ENCODE measurements around the gene KCNH2. TPM values are rescaled to one million over a fixed set of nuclear protein-coding genes. Genes with fewer than 3 reads are reported as not detected.

KCNH2 gene
- total RNA-seq, 2 donors from 2014 or later: 0.22 TPM; not detected in 1

- H3K4me3 Mint-ChIP-seq: peak overlapping the region; percentile 11
- no peaks in the 10 kb centered on the region for H3K36me3 Mint-ChIP-seq
- H3K27me3 Mint-ChIP-seq: peaks cover 42 to 46% of the 10 kb centered on the region in 2 donors
- no peak overlapping the region for H3K27ac Mint-ChIP-seq
- no peak for ATAC-seq
- DNase-seq (ENCODE audit: low spot score): no peak
- H3K4me1 Mint-ChIP-seq (ENCODE audit: low read depth in 2 of 2): peaks cover 0 to 10% of the 10 kb centered on the region in 2 donors
- H3K9me3 Mint-ChIP-seq: no peaks in the 10 kb centered on the region
These were observed 18.1 kb downstream of the KCNH2 start for GRCh38 chr7:150959739-150960734.

GRCh38 chr7:150959081-150959480, 19.0 kb downstream of the KCNH2 start:
- Mint-ChIP-seq H3K27ac (no peak overlapping the region), H3K4me1 (ENCODE audit: low read depth in 2 of 2) (peaks cover 0 to 10% of the 10 kb centered on the region in 2 donors), H3K9me3 (no peaks in the 10 kb centered on the region), H3K27me3 (peaks cover 39 to 46% of the 10 kb centered on the region in 2 donors), H3K4me3 (peak overlapping the region; percentile 30), H3K36me3 (no peaks in the 10 kb centered on the region)
- DNase-seq (ENCODE audit: low spot score): no peak
- no peak for ATAC-seq

- Mint-ChIP-seq H3K27ac (no peak overlapping the region), H3K4me3 (peak overlapping the region; percentile 30), H3K27me3 (peaks cover 39 to 46% of the 10 kb centered on the region in 2 donors), H3K4me1 (ENCODE audit: low read depth in 2 of 2) (peaks cover 0 to 10% of the 10 kb centered on the region in 2 donors), H3K36me3 (no peaks in the 10 kb centered on the region), H3K9me3 (no peaks in the 10 kb centered on the region)
- ATAC-seq: no peak
- DNase-seq (ENCODE audit: low spot score): no peak
These were observed 19.5 kb downstream of the KCNH2 start for GRCh38 chr7:150958597-150958996.

- ATAC-seq: no peak
- H3K27ac Mint-ChIP-seq: no peak overlapping the region
These were observed 20.0 kb downstream of the KCNH2 start for GRCh38 chr7:150958062-150958552.

GRCh38 chr7:150957133-150958020, 20.7 kb downstream of the KCNH2 start:
- Mint-ChIP-seq H3K4me1 (ENCODE audit: low read depth in 2 of 2) (peaks cover 0 to 4% of the 10 kb centered on the region in 2 donors), H3K4me3 (peak overlapping the region; percentile 48), H3K27ac (no peak overlapping the region), H3K27me3 (peaks cover 33 to 43% of the 10 kb centered on the region in 2 donors), H3K36me3 (no peaks in the 10 kb centered on the region), H3K9me3 (no peaks in the 10 kb centered on the region)
- no peak for DNase-seq (ENCODE audit: low spot score)
- ATAC-seq: no peak

More at GRCh38 chr7:150958062-150958552, 20.0 kb downstream of the KCNH2 start:
- Mint-ChIP-seq H3K9me3 (no peaks in the 10 kb centered on the region), H3K4me3 (no peak overlapping the region), H3K36me3 (no peaks in the 10 kb centered on the region), H3K4me1 (ENCODE audit: low read depth in 2 of 2) (peaks cover 0 to 8% of the 10 kb centered on the region in 2 donors), H3K27me3 (peaks cover 37 to 46% of the 10 kb centered on the region in 2 donors)
- DNase-seq (ENCODE audit: low spot score): no peak

- ATAC-seq (no peak), DNase-seq (ENCODE audit: low spot score) (no peak)
- no peak overlapping the region for H3K4me3 Mint-ChIP-seq
- H3K27ac Mint-ChIP-seq: no peak overlapping the region
- peaks cover 0 to 3% of the 10 kb centered on the region in 2 donors for H3K4me1 Mint-ChIP-seq (ENCODE audit: low read depth in 2 of 2)
- no peaks in the 10 kb centered on the region for H3K9me3 Mint-ChIP-seq
- no peaks in the 10 kb centered on the region for H3K36me3 Mint-ChIP-seq
- H3K27me3 Mint-ChIP-seq: peaks cover 31 to 39% of the 10 kb centered on the region in 2 donors
These were observed 21.6 kb downstream of the KCNH2 start for GRCh38 chr7:150956395-150957132.

GRCh38 chr7:150955519-150956394, 22.4 kb downstream of the KCNH2 start:
- Mint-ChIP-seq H3K27me3 (peaks cover 31 to 37% of the 10 kb centered on the region in 2 donors), H3K27ac (no peak overlapping the region), H3K36me3 (no peaks in the 10 kb centered on the region), H3K9me3 (no peaks in the 10 kb centered on the region), H3K4me3 (peak overlapping the region; percentile 26), H3K4me1 (ENCODE audit: low read depth in 2 of 2) (peaks cover 0 to 3% of the 10 kb centered on the region in 2 donors)
- no peak for ATAC-seq
- DNase-seq (ENCODE audit: low spot score): no peak

- Mint-ChIP-seq H3K27me3 (peaks cover 27 to 30% of the 10 kb centered on the region in 2 donors), H3K27ac (no peak overlapping the region), H3K4me3 (no peak overlapping the region), H3K9me3 (no peaks in the 10 kb centered on the region), H3K36me3 (no peaks in the 10 kb centered on the region), H3K4me1 (ENCODE audit: low read depth in 2 of 2) (peaks cover 0 to 3% of the 10 kb centered on the region in 2 donors)
- no peak for ATAC-seq
- DNase-seq (ENCODE audit: low spot score): no peak
These were observed 23.1 kb downstream of the KCNH2 start for GRCh38 chr7:150954986-150955518.

GRCh38 chr7:150954201-150954985, 23.7 kb downstream of the KCNH2 start:
- ATAC-seq (no peak), DNase-seq (ENCODE audit: low spot score) (no peak)
- Mint-ChIP-seq H3K27me3 (peaks cover 21 to 24% of the 10 kb centered on the region in 2 donors), H3K4me3 (no peak overlapping the region), H3K4me1 (ENCODE audit: low read depth in 2 of 2) (no peaks in the 10 kb centered on the region), H3K36me3 (no peaks in the 10 kb centered on the region), H3K9me3 (no peaks in the 10 kb centered on the region), H3K27ac (no peak overlapping the region)

GRCh38 chr7:150953061-150953997, 24.8 kb downstream of the KCNH2 start:
- no peak overlapping the region for H3K4me3 Mint-ChIP-seq
- no peaks in the 10 kb centered on the region for H3K4me1 Mint-ChIP-seq (ENCODE audit: low read depth in 2 of 2)
- ATAC-seq: no peak
- DNase-seq (ENCODE audit: low spot score): no peak
- no peak overlapping the region for H3K27ac Mint-ChIP-seq
- peaks cover 13 to 18% of the 10 kb centered on the region in 2 donors for H3K27me3 Mint-ChIP-seq
- H3K9me3 Mint-ChIP-seq: no peaks in the 10 kb centered on the region
- no peaks in the 10 kb centered on the region for H3K36me3 Mint-ChIP-seq
